HK-2 (cell line): ENCODE measurements around the gene ANKAR.
"Not testable (repeated sequence)": the region's sequence is repeated elsewhere in the genome, so short reads cannot be mapped to it uniquely, and the experiment has no call there.

Experiments used
- DNase-seq: peaks from one replicate; pipeline ENCODE4 v3.0.0-alpha.2; 2018; ENCODE audit not compliant: unreplicated experiment

Gene ANKAR

GRCh38 chr2:189717593-189717992 lies 43.1 kb downstream of the ANKAR start:
- DNase-seq, result not testable (repeated sequence)

- DNase-seq, result no peak
Measured at GRCh38 chr2:189719571-189719970, 45.1 kb downstream of the ANKAR start.

GRCh38 chr2:189723192-189723591 lies 48.7 kb downstream of the ANKAR start:
- DNase-seq, result no peak
